Type B pancreatic cell (in vitro differentiated cells): ENCODE data around the gene GRIFIN. TPM values are rescaled to one million over a fixed set of nuclear protein-coding genes. Genes with fewer than 3 reads are reported as not detected.

ENCODE experiments used
- DNase-seq: peaks from one replicate; pipeline ENCODE4 v3.0.0; 2021; ENCODE audit warnings: mixed read lengths; ENCODE audit not compliant: unreplicated experiment; ENCODE audit errors: extremely low spot score
- H3K27ac Mint-ChIP-seq: 2 replicates; pipeline ENCODE4 v1.8.0; 2021; ENCODE audit warnings: mild to moderate bottlenecking, mixed read lengths
- H3K27me3 Mint-ChIP-seq: 2 replicates; pipeline ENCODE4 v1.8.0; 2021; ENCODE audit warnings: mixed read lengths
- H3K36me3 Mint-ChIP-seq: 2 replicates; pipeline ENCODE4 v1.8.0; 2021; ENCODE audit warnings: mixed read lengths
- H3K4me1 Mint-ChIP-seq: one replicate; pipeline ENCODE4 v1.8.0; 2021; ENCODE audit warnings: mixed read lengths; ENCODE audit not compliant: unreplicated experiment
- H3K4me3 Mint-ChIP-seq: 2 replicates; pipeline ENCODE4 v1.8.0; 2021; ENCODE audit warnings: mild to moderate bottlenecking, mixed read lengths
- H3K9me3 Mint-ChIP-seq: 2 replicates; pipeline ENCODE4 v1.8.0; 2021; ENCODE audit warnings: mixed read lengths
- CTCF ChIP-seq: fragments of 200-600 bp; sonication (generic); conservative IDR thresholded peaks from 2 replicates; pipeline ENCODE4 v1.5.0; 2021; ENCODE audit warnings: antibody characterized with exemption, mild to moderate bottlenecking
- total RNA-seq: library from RNA; stranded (reverse); gene quantifications from 2 replicates; pipeline ENCODE4 v1.2.1, GENCODE V29; 2021; ENCODE audit warnings: low replicate concordance

GRIFIN gene
- total RNA-seq, 1 donor from 2014 or later: not detected

- Mint-ChIP-seq H3K36me3 (no peaks in the 10 kb centered on the region), H3K27ac (no peak overlapping the region), H3K27me3 (peaks cover 12% of the 10 kb centered on the region), H3K9me3 (no peaks in the 10 kb centered on the region), H3K4me1 (peaks cover 21% of the 10 kb centered on the region), H3K4me3 (no peak overlapping the region)
- no peak for TF ChIP-seq CTCF
- DNase-seq: no peak
These were observed 38.5 kb upstream of the GRIFIN start for GRCh38 chr7:2514473-2515423.

- no peak overlapping the region for H3K27ac Mint-ChIP-seq
- H3K9me3 Mint-ChIP-seq: no peaks in the 10 kb centered on the region
- H3K36me3 Mint-ChIP-seq: no peaks in the 10 kb centered on the region
- DNase-seq: no peak
- H3K4me3 Mint-ChIP-seq: no peak overlapping the region
- no peak for TF ChIP-seq CTCF
- H3K27me3 Mint-ChIP-seq: peaks cover 12% of the 10 kb centered on the region
- H3K4me1 Mint-ChIP-seq: peaks cover 27% of the 10 kb centered on the region
These were observed 37.5 kb upstream of the GRIFIN start for GRCh38 chr7:2513702-2514101.

GRCh38 chr7:2512713-2513112 is 36.5 kb upstream of the GRIFIN start:
- Mint-ChIP-seq H3K27ac (peak overlapping the region; percentile 36), H3K36me3 (no peaks in the 10 kb centered on the region), H3K27me3 (peaks cover 3% of the 10 kb centered on the region), H3K4me3 (no peak overlapping the region), H3K9me3 (no peaks in the 10 kb centered on the region), H3K4me1 (peaks cover 27% of the 10 kb centered on the region)
- no peak for DNase-seq
- no peak for TF ChIP-seq CTCF

GRCh38 chr7:2512179-2512661 is 36.0 kb upstream of the GRIFIN start:
- DNase-seq: no peak
- Mint-ChIP-seq H3K36me3 (no peaks in the 10 kb centered on the region), H3K4me1 (peaks cover 26% of the 10 kb centered on the region), H3K9me3 (no peaks in the 10 kb centered on the region), H3K4me3 (no peak overlapping the region), H3K27me3 (no peaks in the 10 kb centered on the region), H3K27ac (peak overlapping the region; percentile 36)
- TF ChIP-seq CTCF: no peak

GRCh38 chr7:2511769-2512168 is 35.6 kb upstream of the GRIFIN start:
- no peak for TF ChIP-seq CTCF
- H3K4me1 Mint-ChIP-seq: peaks cover 24% of the 10 kb centered on the region
- H3K27ac Mint-ChIP-seq: no peak overlapping the region
- no peaks in the 10 kb centered on the region for H3K9me3 Mint-ChIP-seq
- no peak overlapping the region for H3K4me3 Mint-ChIP-seq
- H3K36me3 Mint-ChIP-seq: no peaks in the 10 kb centered on the region
- DNase-seq: no peak
- H3K27me3 Mint-ChIP-seq: no peaks in the 10 kb centered on the region
